Esophagus squamous epithelium (tissue), 4 donors: Measurements from ENCODE around the gene PHTF2.

ENCODE experiments used
- CTCF ChIP-seq, 6 experiments: fragments of 450-650 bp in 4 of 6; fragments of 200-600 bp in 2 of 6; sonication (generic) in 2 of 6; IDR thresholded peaks; one replicate each; pipeline ENCODE4 v1.5.1; 2016 to 2019; ENCODE audit warnings: antibody characterized with exemption in 6 of 6, mild to moderate bottlenecking in 4 of 6, moderate library complexity in 4 of 6
- POLR2A ChIP-seq, 4 donors: fragments of 450-650 bp; IDR thresholded peaks; one replicate each; pipeline ENCODE4 v1.6.1; 2017; ENCODE audit warnings: antibody characterized with exemption in 4 of 4, mild to moderate bottlenecking in 4 of 4, moderate library complexity in 3 of 4

GRCh38 chr7:77786018-77786417 lies 12.6 kb upstream of the PHTF2 start:
- no peak for TF ChIP-seq CTCF (IDR thresholded peaks at IDR 0.05)
- TF ChIP-seq POLR2A (IDR thresholded peaks at IDR 0.05): no peak
